22Rv1 (cell line): ENCODE measurements around the gene TOMM7.
"Not testable (repeated sequence)": the region's sequence is repeated elsewhere in the genome, so short reads cannot be mapped to it uniquely, and the experiment has no call there.

Experiments used
- H3K27ac ChIP-seq: fragments of 450-650 bp; 2 replicates; pipeline ENCODE4 v1.5.1; 2017
- CTCF ChIP-seq: fragments of 450-650 bp; IDR thresholded peaks from 2 replicates; pipeline ENCODE4 v1.5.1; 2017; ENCODE audit warnings: mild to moderate bottlenecking
- ZFX ChIP-seq: fragments of 450-650 bp; IDR thresholded peaks from 2 replicates; pipeline ENCODE4 v1.6.1; 2017; ENCODE audit warnings: antibody characterized with exemption, borderline replicate concordance

Gene TOMM7

GRCh38 chr7:22793593-22794462, 28.8 kb downstream of the TOMM7 start:
- no peak for TF ChIP-seq CTCF
- no peak for TF ChIP-seq ZFX
- no peak overlapping the region for H3K27ac ChIP-seq

- no peak overlapping the region for H3K27ac ChIP-seq
These were observed 31.2 kb downstream of the TOMM7 start for GRCh38 chr7:22791204-22792158.

GRCh38 chr7:22790640-22791039, 32.0 kb downstream of the TOMM7 start:
- H3K27ac ChIP-seq = not testable (repeated sequence)

More at GRCh38 chr7:22791204-22792158, 31.2 kb downstream of the TOMM7 start:
- TF ChIP-seq ZFX = no peak
- no peak for TF ChIP-seq CTCF

GRCh38 chr7:22787951-22788350, 34.7 kb downstream of the TOMM7 start:
- TF ChIP-seq ZFX (no peak), CTCF (no peak)
- H3K27ac ChIP-seq = no peak overlapping the region

GRCh38 chr7:22786290-22786932, 36.2 kb downstream of the TOMM7 start:
- peak overlapping the region; percentile 7 for H3K27ac ChIP-seq
- TF ChIP-seq ZFX (no peak), CTCF (no peak)

GRCh38 chr7:22784346-22784745, 38.3 kb downstream of the TOMM7 start:
- TF ChIP-seq CTCF = no peak
- TF ChIP-seq ZFX = no peak
- H3K27ac ChIP-seq = no peak overlapping the region

- TF ChIP-seq ZFX (no peak), CTCF (no peak)
- H3K27ac ChIP-seq = no peak overlapping the region
These were observed 39.2 kb downstream of the TOMM7 start for GRCh38 chr7:22783421-22783820.
